ENCODE data around the gene BLMH.

GRCh38 chr17:30232824-30233427 is 58.8 kb downstream of the BLMH start:
- TF ChIP-seq, protein P1, sequence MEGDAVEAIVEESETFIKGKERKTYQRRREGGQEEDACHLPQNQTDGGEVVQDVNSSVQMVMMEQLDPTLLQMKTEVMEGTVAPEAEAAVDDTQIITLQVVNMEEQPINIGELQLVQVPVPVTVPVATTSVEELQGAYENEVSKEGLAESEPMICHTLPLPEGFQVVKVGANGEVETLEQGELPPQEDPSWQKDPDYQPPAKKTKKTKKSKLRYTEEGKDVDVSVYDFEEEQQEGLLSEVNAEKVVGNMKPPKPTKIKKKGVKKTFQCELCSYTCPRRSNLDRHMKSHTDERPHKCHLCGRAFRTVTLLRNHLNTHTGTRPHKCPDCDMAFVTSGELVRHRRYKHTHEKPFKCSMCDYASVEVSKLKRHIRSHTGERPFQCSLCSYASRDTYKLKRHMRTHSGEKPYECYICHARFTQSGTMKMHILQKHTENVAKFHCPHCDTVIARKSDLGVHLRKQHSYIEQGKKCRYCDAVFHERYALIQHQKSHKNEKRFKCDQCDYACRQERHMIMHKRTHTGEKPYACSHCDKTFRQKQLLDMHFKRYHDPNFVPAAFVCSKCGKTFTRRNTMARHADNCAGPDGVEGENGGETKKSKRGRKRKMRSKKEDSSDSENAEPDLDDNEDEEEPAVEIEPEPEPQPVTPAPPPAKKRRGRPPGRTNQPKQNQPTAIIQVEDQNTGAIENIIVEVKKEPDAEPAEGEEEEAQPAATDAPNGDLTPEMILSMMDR (IDR thresholded peaks at IDR 0.05) = no peak
- TF ChIP-seq POLR2AphosphoS5 (IDR thresholded peaks at IDR 0.05) = no peak

Measured in suprapubic skin (tissue), 3 donors.